Endometrial microvascular endothelial cells (primary cell): ENCODE results near the gene ALDH16A1. TPM values are rescaled to one million over a fixed set of nuclear protein-coding genes. Genes with fewer than 3 reads are reported as not detected.

Source experiments
- in situ Hi-C: cut with HindIII; loops from 2 replicates; pipeline ENCODE4 v1.10.0; 2017; ENCODE audit warnings: low sequenced_read_pairs, low pct_unique_long_range_greater_than_20kb; ENCODE audit errors: inconsistent ontology term
- total RNA-seq: library from RNA; depleted of rRNA; stranded (reverse); fragments of >200 nt; gene quantifications from one replicate; pipeline ENCODE4 v1.2.3, GENCODE V29; 2015; ENCODE audit errors: inconsistent ontology term

ALDH16A1 gene
- total RNA-seq, 1 donor from 2014 or later, result 67.4 TPM

- in situ Hi-C loops, result no loop called here
These were observed 30.5 kb upstream of the ALDH16A1 start for GRCh38 chr19:49422407-49423070.

- in situ Hi-C loops, result no loop called here
These were observed 29.7 kb upstream of the ALDH16A1 start, which contains the start of gene PTH2 for GRCh38 chr19:49423071-49423984. Gene PTH2, minus strand, starts transcription at chr19:49423441. Its CDS starts 102 bp downstream, at chr19:49423339.

GRCh38 chr19:49423985-49424303 lies 29.1 kb upstream of the ALDH16A1 start:
- in situ Hi-C loops, result no loop called here

GRCh38 chr19:49425178-49425577 lies 27.8 kb upstream of the ALDH16A1 start, which contains the start of gene GFY:
Gene GFY, plus strand, starts transcription at chr19:49425388. Its CDS starts 1,043 bp downstream, at chr19:49426431.
- in situ Hi-C loops, result no loop called here

- in situ Hi-C loops, result no loop called here
These were observed 27.0 kb upstream of the ALDH16A1 start for GRCh38 chr19:49425922-49426592.

- in situ Hi-C loops, result no loop called here
These were observed 25.7 kb upstream of the ALDH16A1 start for GRCh38 chr19:49427339-49427738.

GRCh38 chr19:49427855-49428546 lies 25.0 kb upstream of the ALDH16A1 start:
- in situ Hi-C loops, result no loop called here

- in situ Hi-C loops, result no loop called here
These were observed 24.2 kb upstream of the ALDH16A1 start for GRCh38 chr19:49428547-49429451.

- in situ Hi-C loops, result no loop called here
These were observed 22.8 kb upstream of the ALDH16A1 start for GRCh38 chr19:49430172-49430677.

GRCh38 chr19:49430678-49431329 lies 22.2 kb upstream of the ALDH16A1 start:
- in situ Hi-C loops, result no loop called here

GRCh38 chr19:49431330-49431749 lies 21.7 kb upstream of the ALDH16A1 start:
- in situ Hi-C loops, result no loop called here

GRCh38 chr19:49432141-49433073 lies 20.6 kb upstream of the ALDH16A1 start:
- in situ Hi-C loops, result no loop called here

GRCh38 chr19:49433240-49433901 lies 19.7 kb upstream of the ALDH16A1 start:
- in situ Hi-C loops, result no loop called here

GRCh38 chr19:49434907-49435583 lies 18.0 kb upstream of the ALDH16A1 start:
- in situ Hi-C loops, result no loop called here

GRCh38 chr19:49435670-49436069 lies 17.4 kb upstream of the ALDH16A1 start:
- in situ Hi-C loops, result no loop called here
